Ascending aorta (tissue), 2 donors: ENCODE results near the gene CALY. TPM values are rescaled to one million over a fixed set of nuclear protein-coding genes. Genes with fewer than 3 reads are reported as not detected.

ENCODE experiments used
- DNase-seq, 2 donors: peaks; one replicate each; pipeline ENCODE4 v3.0.0-alpha.2; 2019; ENCODE audit warnings: low spot score in 2 of 2
- H3K27ac ChIP-seq, 2 donors: fragments of 200-600 bp; sonication (generic); one replicate each; pipeline ENCODE4 v1.5.1; 2016 to 2017; ENCODE audit warnings: mild to moderate bottlenecking in 1 of 2
- H3K27me3 ChIP-seq: fragments of 200-600 bp; sonication (generic); one replicate; pipeline ENCODE4 v1.5.1; 2017
- H3K36me3 ChIP-seq, 2 donors: fragments of 200-600 bp; sonication (generic); one replicate each; pipeline ENCODE4 v1.5.1; 2016
- H3K4me1 ChIP-seq, 2 donors: fragments of 200-600 bp; sonication (generic); one replicate each; pipeline ENCODE4 v1.5.1; 2016 to 2017; ENCODE audit warnings: mild to moderate bottlenecking in 1 of 2
- H3K4me3 ChIP-seq, 2 donors: fragments of 200-600 bp; sonication (generic); one replicate each; pipeline ENCODE4 v1.5.1; 2016 to 2017; ENCODE audit warnings: mild to moderate bottlenecking in 1 of 2
- H3K9me3 ChIP-seq, 2 donors: fragments of 200-600 bp; sonication (generic); one replicate each; pipeline ENCODE4 v1.5.1; 2016
- intact Hi-C: fragments of 100-400 bp; cut with DNase I; formaldehyde crosslinking; loops from one replicate; pipeline ENCODE4 v1.15.1; 2023
- total RNA-seq: library from RNA; depleted of rRNA; stranded (reverse); fragments of >200 nt; gene quantifications from one replicate; pipeline ENCODE4 v1.1.0, GENCODE V29; 2016
- TF ChIP-seq, protein P1 (sequence below), 3 experiments: fragments of 200-600 bp in 2 of 3; fragments of 450-650 bp in 1 of 3; sonication (generic) in 2 of 3; IDR thresholded peaks; one replicate each; pipeline ENCODE4 v1.5.1; 2016 to 2019; ENCODE audit warnings: antibody characterized with exemption in 3 of 3, mild to moderate bottlenecking in 1 of 3, moderate library complexity in 1 of 3

Gene CALY
- total RNA-seq, 1 donor from 2014 or later, result not detected

DNA sequence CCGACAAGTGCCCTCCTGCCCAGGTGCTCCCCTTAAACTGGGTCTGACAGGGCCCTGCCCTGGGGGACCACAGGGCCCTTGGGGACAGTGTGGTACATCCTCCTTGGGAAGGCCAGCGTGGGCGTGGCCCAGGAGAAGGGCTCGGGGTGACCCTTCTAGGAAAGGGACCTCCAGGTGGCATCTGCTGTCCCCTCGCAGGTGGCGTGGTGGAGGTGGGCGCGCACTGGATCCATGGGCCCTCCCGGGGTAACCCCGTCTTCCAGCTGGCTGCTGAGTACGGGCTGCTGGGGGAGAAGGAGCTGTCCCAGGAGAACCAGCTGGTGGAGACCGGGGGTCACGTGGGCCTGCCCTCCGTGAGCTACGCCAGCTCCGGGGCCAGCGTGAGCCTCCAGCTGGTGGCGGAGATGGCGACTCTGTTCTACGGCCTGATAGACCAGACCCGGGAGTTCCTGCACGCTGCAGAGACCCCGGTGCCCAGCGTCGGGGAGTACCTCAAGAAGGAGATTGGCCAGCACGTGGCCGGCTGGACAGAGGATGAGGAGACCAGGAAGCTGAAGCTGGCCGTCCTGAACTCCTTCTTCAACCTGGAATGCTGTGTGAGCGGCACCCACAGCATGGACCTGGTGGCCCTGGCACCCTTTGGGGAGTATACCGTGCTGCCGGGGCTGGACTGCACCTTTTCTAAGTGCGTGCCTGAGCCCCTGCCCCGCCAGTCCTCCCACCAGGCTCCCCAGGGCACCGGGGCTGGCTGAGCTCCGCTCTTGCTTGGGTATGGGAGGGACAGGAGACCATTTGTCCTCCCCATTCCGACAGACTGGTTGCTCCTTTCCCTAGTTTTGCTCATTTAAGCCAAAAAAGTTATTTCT lies 43.3 kb upstream of the CALY start:
- Histone ChIP-seq H3K27me3 (no peaks in the 10 kb centered on the region), H3K9me3 (no peaks in the 10 kb centered on the region), H3K36me3 (no peaks in the 10 kb centered on the region), H3K27ac (peak overlapping the region; percentile 35 to 73), H3K4me1 (peaks cover 4 to 10% of the 10 kb centered on the region in 2 donors), H3K4me3 (peak overlapping the region; percentile 87 to 98)
- TF ChIP-seq, protein P1, sequence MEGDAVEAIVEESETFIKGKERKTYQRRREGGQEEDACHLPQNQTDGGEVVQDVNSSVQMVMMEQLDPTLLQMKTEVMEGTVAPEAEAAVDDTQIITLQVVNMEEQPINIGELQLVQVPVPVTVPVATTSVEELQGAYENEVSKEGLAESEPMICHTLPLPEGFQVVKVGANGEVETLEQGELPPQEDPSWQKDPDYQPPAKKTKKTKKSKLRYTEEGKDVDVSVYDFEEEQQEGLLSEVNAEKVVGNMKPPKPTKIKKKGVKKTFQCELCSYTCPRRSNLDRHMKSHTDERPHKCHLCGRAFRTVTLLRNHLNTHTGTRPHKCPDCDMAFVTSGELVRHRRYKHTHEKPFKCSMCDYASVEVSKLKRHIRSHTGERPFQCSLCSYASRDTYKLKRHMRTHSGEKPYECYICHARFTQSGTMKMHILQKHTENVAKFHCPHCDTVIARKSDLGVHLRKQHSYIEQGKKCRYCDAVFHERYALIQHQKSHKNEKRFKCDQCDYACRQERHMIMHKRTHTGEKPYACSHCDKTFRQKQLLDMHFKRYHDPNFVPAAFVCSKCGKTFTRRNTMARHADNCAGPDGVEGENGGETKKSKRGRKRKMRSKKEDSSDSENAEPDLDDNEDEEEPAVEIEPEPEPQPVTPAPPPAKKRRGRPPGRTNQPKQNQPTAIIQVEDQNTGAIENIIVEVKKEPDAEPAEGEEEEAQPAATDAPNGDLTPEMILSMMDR (IDR thresholded peaks at IDR 0.05), result no peak
- no peak for DNase-seq
- intact Hi-C loops, result loop anchor here (1.0 to 10.0 kb wide), 5 partner anchors 14 to 1478 kb away; partner anchors contain the start of genes LRRC27, MTG1, PPP2R2D and STK32C

DNA sequence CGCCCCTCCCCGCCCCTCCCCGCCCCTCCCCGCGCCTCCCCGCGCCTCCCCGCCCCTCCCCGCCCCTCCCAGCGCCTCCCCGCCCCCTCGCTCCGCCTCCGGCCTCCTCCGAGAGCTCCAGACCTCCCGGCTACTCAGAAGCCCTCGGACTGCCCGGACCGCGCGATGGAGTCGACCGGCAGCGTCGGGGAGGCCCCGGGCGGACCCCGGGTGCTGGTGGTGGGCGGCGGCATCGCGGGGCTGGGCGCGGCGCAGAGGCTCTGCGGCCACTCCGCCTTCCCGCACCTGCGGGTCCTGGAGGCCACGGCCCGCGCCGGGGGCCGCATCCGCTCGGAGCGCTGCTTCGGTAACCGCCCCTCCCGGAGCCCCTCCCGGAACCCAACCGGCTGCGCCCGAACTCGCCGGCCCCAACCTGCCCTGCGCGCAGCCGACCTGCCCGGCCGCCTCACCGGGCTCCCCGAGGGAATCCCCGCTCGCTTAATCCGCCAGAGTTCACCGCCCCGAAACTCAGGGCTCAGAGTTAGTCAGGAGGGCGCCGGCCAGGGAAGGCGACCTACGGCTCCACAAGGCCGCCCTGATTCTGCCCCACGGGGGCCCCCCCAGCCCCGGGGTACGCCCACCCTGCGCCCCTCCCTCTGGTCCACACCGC lies 42.6 kb upstream of the CALY start, which contains the start of gene PAOX:
TSS of gene PAOX (plus strand) at position 111 of the 649 bp plus-strand sequence. CDS start at position 166, 55 bp downstream.
- TF ChIP-seq, protein P1 (IDR thresholded peaks at IDR 0.05), result no peak
- Histone ChIP-seq H3K27me3 (no peaks in the 10 kb centered on the region), H3K36me3 (no peaks in the 10 kb centered on the region), H3K9me3 (no peaks in the 10 kb centered on the region), H3K4me3 (peak within 1 kb of the TSS; percentile 87 to 98), H3K4me1 (peaks cover 4 to 10% of the 10 kb centered on the region in 2 donors), H3K27ac (peak within 1 kb of the TSS; percentile 61 to 82)
- peak in 1 of 2 donors; percentile 80 for DNase-seq
- intact Hi-C loops, result loop anchor here (1.0 to 10.0 kb wide), 5 partner anchors 15 to 1477 kb away; partner anchors contain the start of genes LRRC27, MTG1, PPP2R2D and STK32C

- Histone ChIP-seq H3K36me3 (no peaks in the 10 kb centered on the region), H3K4me3 (peak overlapping the region; percentile 87 to 98), H3K27ac (peak overlapping the region; percentile 61 to 82), H3K9me3 (no peaks in the 10 kb centered on the region), H3K4me1 (peaks cover 4 to 13% of the 10 kb centered on the region in 2 donors), H3K27me3 (no peaks in the 10 kb centered on the region)
- intact Hi-C loops, result loop anchor here (1.0 to 10.0 kb wide), 5 partner anchors 16 to 1476 kb away; partner anchors contain the start of genes LRRC27, MTG1, PPP2R2D and STK32C
- DNase-seq, result peak in 1 of 2 donors; percentile 79
- TF ChIP-seq, protein P1 (IDR thresholded peaks at IDR 0.05), result no peak
Measured at GRCh38 chr10:133378251-133379096, 41.8 kb upstream of the CALY start.

DNA sequence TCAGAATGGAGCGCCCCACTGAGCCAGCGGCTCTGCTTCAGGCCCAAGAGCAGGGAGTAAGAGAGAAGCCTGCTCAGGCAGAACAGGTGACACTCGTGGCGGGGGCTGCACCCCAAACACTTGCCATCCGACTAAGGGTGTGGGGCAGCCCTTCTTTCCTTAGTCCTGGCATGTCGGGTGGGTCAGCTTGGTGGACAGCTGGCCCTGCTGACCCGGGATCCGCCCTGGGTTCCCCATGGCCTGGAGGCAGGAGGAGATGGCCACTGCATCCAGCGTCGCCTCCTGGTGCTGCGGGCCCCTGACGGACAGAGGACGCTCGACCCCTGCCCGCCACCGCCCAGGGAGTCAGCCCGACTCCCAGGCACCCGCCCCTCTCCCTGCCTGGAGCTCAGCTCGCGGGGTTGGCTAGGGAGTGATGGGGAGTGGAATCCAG lies 41.1 kb upstream of the CALY start:
- Histone ChIP-seq H3K9me3 (no peaks in the 10 kb centered on the region), H3K4me1 (peaks cover 4 to 13% of the 10 kb centered on the region in 2 donors), H3K36me3 (no peaks in the 10 kb centered on the region), H3K27ac (peak overlapping the region; percentile 61 to 82), H3K27me3 (no peaks in the 10 kb centered on the region), H3K4me3 (peak overlapping the region; percentile 87 to 98)
- TF ChIP-seq, protein P1 (IDR thresholded peaks at IDR 0.05), result no peak
- DNase-seq, result no peak
- intact Hi-C loops, result loop anchor here (2.0 to 10.0 kb wide), 4 partner anchors 116 to 1476 kb away; partner anchors contain the start of genes LRRC27, PPP2R2D and STK32C
